ENCODE data around the gene RAET1G.
A peak's percentile ranks its signal among the peaks of the same experiment; 100 is the strongest.
"Not testable (repeated sequence)": the region's sequence is repeated elsewhere in the genome, so short reads cannot be mapped to it uniquely, and the experiment has no call there.

The RAET1G gene

GRCh38 chr6:149933036-149933435, 10.1 kb upstream of the RAET1G start:
- no peak for DNase-seq

DNA sequence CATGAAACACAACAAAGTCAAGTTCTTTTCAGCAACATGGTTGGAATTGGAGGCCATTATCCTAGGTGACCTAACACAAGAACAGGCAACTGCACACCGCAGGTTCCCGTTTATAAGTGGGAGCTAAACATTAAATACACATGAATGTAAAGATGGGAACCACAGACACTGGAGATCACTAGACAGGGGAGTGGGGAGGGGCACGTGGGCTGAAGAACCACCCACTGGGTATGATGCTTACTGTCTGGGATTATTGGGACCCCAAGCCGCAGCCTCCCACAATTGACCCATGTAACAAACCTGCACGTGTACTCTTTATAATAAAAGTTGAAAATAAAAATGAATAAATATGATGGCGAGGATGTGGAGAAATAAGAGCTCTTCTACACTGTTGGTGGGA, 8.6 kb upstream of the RAET1G start:
- no peak for DNase-seq

GRCh38 chr6:149929422-149929821, 6.5 kb upstream of the RAET1G start:
- no peak for DNase-seq

DNA sequence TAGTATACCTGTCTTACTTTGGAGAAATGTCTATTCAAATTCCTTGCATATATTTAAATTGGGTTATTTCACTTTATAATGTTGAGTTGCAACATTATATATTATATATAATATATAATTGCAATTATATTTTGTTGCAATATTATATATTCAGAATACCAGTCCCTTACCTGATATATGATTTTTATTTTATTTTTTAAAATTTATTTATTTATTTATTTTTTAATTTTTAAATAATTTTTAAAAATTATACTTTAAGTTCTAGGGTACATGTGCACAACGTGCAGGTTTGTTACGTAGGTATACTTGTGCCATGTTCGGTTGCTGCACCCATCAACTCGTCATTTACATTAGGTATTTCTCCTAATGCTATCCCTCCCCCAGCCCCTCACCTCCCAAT, 4.1 kb upstream of the RAET1G start:
- not testable (repeated sequence) for DNase-seq

- peak; percentile 71 to 74 for DNase-seq
Observed at GRCh38 chr6:149925974-149926777, 3.3 kb upstream of the RAET1G start.

DNA sequence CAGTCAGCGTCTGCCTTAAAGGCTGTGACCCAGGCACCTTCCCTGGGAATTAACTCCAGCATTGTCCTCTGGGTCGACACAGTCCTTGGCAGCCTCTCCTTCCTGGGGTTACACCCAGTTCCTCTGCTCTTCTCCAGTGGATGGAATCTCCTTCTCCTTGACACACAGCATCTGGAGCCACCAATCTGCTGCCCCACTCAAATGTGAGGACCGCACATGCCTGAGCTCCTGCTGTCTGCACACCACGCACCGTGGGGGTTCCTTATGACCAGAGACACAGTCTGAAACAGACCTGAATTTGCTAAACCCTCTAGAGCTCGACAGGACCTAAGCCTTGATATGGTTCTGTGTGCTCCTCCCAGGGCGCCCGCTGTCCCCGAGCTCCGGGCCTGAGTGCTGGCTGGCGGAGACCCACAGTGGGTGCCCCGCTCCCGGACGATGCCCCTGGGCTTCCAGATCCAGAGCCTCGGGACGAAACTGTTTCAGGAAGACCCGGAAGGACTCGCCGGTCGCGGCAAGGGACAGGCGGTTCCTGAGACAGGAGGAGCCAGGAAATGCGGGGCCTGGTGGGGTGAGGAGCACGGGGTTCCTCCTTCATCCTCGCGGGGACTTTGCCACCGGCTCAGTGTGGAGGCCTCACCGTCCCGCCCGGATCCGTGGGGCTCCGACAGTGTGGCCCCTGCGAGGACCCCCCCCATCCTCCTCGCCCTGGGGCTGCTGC, 2.5 kb upstream of the RAET1G start:
- no peak for DNase-seq

GRCh38 chr6:149924933-149925252, 2.0 kb upstream of the RAET1G start:
- no peak for DNase-seq

DNA sequence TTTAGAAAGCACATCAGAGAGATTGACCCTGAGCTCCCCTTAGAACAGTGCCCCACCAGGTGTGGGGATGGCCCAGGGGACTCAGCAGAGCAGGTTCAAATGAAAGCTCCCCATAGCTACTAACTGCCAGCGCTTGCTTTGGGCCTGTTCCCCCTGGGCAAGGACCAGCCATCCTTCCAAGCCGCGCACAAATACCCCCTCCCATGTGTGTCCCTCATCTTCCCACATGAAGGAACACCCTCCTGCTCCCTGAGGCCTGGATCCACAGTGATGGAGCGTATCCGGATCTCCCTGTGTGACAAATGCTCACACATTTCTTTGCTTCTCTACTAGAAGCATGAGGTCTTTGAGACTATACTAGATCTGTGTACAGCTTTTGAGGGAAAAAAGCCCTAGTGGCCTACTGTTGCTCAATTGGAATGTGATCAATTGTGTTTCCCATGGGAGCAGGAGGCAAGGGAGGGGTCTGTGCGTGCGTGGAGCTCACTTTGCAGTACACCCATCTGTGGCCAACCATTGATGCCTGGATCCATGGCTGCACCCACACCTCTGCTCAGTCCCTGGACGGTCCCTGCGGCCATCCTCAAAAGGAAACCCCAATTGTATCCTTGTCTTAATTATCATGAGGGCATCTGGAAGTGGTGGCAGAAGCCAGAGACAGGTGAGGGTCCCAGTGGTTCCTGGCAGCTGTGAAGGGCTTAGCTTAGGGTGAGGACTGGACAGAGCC, 1.4 kb upstream of the RAET1G start:
- DNase-seq = no peak

GRCh38 chr6:149923327-149923986, 536 bp upstream of the RAET1G start:
- DNase-seq = no peak

GRCh38 chr6:149922091-149922490, 830 bp downstream of the RAET1G start:
- DNase-seq = not testable (repeated sequence)

GRCh38 chr6:149921361-149921760, 1.6 kb downstream of the RAET1G start:
- no peak for DNase-seq

- no peak for DNase-seq
Observed at GRCh38 chr6:149919834-149920225, 3.1 kb downstream of the RAET1G start.

GRCh38 chr6:149919126-149919833, 3.6 kb downstream of the RAET1G start:
- not testable (repeated sequence) for DNase-seq

DNA sequence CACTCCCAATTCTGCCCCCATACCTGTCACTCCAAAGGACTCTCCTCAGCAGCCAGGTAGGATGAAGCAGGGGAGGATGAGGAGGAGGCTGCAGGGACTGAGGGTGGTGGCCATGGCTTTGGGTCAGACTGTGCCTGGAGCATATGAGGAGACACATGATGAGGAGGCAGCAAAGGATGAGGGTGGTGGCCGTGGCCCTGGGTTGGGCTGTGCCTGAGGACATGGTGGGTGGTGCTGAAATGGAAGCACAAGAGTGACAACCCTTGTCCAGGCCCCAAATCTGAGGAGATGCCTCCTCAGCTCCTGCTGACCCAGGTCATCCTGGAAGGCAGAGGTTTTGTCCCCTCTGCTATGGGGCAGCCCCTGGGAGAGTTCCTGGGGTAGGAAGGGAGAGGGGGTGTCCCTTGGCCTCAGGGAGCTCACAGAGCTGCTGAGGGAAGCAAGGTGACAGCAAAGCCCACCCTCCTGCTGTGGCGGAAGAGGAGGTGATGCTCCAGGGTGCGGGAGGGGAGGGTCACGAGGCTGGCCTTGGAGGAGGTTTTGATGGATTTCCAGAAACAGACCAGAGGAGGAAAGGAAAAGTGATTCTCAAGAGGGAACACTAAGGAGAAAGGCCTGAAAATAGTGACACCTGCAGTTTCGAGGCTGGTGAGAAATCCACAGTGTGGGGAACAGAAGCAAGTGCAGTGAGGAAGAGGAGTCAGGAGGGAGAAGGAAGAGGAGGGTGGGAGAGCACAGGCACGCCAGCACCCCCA, 4.6 kb downstream of the RAET1G start:
- DNase-seq = no peak

DNA sequence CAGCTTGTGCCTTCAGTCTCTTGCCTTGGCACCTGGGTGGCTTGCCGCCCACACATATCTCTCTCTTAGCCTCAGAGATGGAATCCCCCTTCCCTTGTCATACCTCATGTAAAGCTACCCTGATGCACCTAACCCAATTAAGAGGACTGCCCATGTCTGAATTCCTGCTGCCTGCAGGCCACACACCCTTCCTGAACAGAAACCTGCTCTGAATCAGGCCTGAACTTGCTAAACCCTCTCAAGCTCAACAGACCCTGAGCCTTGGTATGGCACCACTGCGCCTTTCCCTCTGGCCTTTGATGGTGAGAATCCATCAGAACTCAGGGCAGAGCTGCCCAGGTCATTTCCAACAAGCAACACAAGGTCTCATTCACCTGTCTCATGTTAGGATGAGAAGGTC, 5.2 kb downstream of the RAET1G start:
- DNase-seq = no peak

DNA sequence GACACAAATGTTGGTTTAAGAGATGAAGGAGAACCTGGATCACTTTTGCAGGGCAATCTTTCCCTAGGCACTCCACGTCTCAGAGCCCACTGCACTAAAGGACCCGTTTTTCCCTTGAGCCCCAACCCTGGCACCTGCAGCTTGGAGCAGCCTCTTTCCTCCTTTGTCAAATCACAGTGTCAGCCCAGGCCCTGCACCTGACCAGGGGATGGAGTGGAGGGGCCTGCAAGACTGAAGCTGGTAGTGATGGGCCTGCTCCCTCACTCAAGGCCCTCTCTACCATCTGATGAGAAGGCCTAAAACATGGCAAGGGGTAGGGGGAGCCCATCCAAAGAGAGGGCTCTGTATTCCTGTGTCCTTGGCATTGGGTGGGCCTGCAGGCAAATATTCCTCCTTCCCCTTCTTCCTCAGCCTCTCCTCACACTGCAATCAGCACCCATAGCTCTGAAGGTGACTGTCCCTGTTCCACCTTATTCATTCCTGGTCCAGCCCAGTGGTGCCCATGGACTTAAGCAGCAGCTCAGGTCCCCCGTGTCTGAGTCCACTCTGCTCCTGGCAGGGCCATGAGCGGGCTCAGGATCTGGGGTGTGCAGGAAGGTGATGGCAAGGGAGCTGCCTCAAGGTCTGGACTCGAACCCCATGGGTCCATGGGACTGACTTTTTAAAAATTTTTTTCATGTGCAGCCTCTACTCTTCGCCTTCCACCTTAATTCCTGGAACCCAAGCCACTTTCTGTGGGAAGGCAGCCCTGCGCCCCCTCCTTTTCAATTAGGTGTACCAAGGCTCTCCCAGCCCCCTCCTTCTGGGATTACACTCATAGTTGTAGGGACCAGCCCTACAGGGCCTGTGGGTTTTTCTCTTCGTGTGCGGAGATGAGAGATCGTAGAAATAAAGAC, 6.7 kb downstream of the RAET1G start:
- no peak for DNase-seq

DNA sequence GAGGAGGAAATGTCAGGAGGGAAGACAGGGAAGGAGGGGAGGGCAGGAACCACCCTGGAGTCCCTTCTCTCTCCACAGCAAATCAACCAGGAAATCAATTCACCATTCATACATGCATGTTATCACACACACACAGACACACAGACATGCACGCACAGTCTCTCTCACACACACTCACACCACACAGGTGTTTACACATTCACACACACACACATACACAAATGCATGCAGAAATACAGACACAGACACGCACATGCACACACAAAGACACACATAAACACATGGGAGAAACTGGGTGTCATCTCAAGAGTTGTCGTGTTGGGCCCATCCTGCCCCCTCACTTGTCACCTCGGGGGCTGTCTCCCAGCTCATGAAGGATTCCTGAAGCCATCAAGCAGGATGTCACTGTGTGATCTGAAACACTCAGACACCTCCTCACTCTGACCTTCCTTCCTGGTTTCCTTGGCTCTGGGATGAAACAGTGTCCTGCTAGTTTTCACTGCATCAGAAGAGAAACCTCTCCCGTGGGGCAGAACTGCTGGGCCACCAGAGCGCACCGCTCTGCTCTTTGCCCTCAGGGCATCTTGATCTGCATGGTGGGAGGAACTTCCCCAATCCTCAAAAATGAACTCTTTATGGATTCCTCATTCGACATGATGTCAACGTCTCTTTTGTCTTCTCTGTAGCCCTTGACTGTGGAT, 9.2 kb downstream of the RAET1G start:
- no peak for DNase-seq

DNA sequence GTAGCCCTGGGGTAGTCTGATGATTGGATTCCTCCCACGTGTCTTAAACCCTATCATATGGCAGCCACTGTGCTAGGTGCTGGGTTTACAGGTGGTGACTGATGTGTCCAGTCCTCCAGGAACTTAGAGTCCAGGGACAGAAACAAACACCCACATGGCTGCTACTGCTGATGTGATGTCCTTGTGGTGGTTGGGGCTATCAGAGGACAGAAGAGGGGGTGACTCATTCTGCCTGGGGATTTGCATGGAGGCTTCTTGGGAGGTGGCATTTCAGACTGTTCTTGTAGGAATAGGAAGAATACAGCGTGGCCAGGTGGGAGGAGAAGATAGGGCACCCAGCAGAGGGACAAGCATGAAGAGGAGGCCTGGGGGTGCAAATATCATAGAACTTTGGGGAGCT, 9.8 kb downstream of the RAET1G start:
- no peak for DNase-seq

GRCh38 chr6:149912680-149913079, 10.2 kb downstream of the RAET1G start:
- not testable (repeated sequence) for DNase-seq

GRCh38 chr6:149910721-149911151, 12.2 kb downstream of the RAET1G start:
- DNase-seq = no peak

Measured in activated CD4-positive, alpha-beta T cell treated with anti-CD3 and anti-CD28 coated beads, Interleukin-2, amount 50 U/mL, for 4 hours (primary cell).